ENCODE data around the gene NOL4L.

DNA sequence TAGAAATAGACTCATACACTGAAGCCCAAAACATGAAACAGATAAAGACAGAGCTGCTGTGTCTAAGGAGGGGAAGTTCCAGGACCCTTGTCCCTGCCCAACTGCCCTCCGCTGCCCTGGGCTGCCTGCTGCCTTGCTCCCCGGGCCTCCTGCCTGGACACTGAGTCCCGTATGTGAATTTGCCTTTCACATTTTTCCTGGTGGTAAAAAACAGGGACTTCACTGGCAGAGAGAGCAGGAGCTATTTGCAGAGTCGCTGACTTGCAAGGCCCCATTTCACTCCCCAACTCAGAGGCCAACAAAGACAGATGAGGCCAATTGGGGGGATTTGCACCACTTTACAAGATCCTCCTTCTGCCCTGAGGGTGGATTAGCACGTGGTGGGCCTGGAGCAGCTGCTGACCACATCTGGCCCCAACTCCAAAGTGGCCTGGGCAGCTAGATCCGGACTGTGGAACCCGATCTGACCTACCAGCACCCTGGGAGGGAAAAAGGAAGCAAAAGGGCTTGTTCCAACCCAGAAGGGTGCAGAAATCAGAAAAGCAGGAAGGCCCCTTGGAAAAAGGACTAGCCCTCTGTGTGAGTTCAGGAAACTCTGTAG, 61.4 kb downstream of the NOL4L start:
- TF ChIP-seq, protein P1, sequence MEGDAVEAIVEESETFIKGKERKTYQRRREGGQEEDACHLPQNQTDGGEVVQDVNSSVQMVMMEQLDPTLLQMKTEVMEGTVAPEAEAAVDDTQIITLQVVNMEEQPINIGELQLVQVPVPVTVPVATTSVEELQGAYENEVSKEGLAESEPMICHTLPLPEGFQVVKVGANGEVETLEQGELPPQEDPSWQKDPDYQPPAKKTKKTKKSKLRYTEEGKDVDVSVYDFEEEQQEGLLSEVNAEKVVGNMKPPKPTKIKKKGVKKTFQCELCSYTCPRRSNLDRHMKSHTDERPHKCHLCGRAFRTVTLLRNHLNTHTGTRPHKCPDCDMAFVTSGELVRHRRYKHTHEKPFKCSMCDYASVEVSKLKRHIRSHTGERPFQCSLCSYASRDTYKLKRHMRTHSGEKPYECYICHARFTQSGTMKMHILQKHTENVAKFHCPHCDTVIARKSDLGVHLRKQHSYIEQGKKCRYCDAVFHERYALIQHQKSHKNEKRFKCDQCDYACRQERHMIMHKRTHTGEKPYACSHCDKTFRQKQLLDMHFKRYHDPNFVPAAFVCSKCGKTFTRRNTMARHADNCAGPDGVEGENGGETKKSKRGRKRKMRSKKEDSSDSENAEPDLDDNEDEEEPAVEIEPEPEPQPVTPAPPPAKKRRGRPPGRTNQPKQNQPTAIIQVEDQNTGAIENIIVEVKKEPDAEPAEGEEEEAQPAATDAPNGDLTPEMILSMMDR (IDR thresholded peaks at IDR 0.05): no peak
- no peak for TF ChIP-seq KDM1A (IDR thresholded peaks at IDR 0.05; ENCODE audit: low read depth)
- TF ChIP-seq ZFP36 (IDR thresholded peaks at IDR 0.05; ENCODE audit: borderline replicate concordance, partially characterized antibody): no peak
- no peak for TF ChIP-seq RFX5 (IDR thresholded peaks at IDR 0.05)
- TF ChIP-seq PHF8 (IDR thresholded peaks at IDR 0.05; ENCODE audit: borderline replicate concordance, low read depth): no peak
- no peak for TF ChIP-seq SMC3 (IDR thresholded peaks at IDR 0.05)
